Transverse colon (tissue), 3 donors: Measurements from ENCODE around the gene ZKSCAN3.

Source experiments
- CTCF ChIP-seq, 5 experiments: fragments of 200-600 bp in 3 of 5; fragments of 450-650 bp in 2 of 5; sonication (generic) in 3 of 5; IDR thresholded peaks; 1 replicate in 2 of 5; 2 replicates in 3 of 5; pipeline ENCODE4 v1.5.1; 2016 to 2017; ENCODE audit warnings: antibody characterized with exemption in 5 of 5, inconsistent platforms in 3 of 5, mild to moderate bottlenecking in 2 of 5, moderate library complexity in 1 of 5
- EP300 ChIP-seq: sonication (generic); formaldehyde crosslinking; IDR thresholded peaks from one replicate; pipeline ENCODE4 v1.6.1; 2017; ENCODE audit warnings: antibody characterized with exemption, low read depth
- POLR2A ChIP-seq: fragments of 450-650 bp; IDR thresholded peaks from one replicate; pipeline ENCODE4 v1.6.1; 2016; ENCODE audit warnings: antibody characterized with exemption, mild to moderate bottlenecking, moderate library complexity

DNA sequence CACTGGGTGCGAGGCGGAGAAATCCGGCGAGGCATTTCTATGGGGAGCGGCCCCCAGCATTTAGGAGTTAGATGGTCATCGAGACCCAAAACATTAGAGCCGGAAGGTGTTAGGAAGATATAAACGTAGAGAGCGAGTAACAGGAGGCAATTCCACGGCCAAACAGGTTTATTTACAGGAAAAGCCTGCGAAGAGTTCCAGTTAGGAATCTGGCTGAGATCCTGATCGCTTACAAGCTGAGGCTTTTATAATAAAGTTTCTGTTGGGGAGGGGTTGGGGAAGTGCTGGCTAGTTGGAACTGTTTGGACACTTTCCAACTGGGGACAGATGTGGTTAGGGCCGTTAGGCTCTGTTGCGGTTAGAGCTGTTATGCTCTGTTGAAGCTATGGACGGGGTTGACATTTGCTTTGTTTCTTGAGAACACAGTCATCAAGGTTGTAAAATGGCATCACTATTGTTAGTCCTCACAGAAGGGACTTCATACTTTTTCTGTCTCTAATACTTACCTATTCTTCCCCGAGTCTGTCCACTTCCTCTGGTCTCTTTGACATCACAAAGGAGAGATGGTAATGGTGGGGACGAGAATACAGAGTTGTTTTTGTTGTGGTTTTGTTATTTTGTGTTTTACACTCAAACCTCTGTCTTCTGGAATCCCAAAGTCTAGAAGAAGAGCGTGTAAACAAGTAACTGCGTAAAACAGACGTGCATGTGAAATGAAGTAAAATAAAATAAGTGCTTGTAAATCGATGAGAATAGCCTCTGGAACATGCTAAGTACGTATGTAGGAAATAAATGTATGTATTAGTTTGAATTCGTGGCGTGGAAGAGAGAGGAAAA lies 13.2 kb upstream of the ZKSCAN3 start:
- no peak for TF ChIP-seq CTCF (IDR thresholded peaks at IDR 0.05)
- no peak for TF ChIP-seq POLR2A
- no peak for TF ChIP-seq EP300
